ENCODE data around the gene CDX1.

CDX1 gene

DNA sequence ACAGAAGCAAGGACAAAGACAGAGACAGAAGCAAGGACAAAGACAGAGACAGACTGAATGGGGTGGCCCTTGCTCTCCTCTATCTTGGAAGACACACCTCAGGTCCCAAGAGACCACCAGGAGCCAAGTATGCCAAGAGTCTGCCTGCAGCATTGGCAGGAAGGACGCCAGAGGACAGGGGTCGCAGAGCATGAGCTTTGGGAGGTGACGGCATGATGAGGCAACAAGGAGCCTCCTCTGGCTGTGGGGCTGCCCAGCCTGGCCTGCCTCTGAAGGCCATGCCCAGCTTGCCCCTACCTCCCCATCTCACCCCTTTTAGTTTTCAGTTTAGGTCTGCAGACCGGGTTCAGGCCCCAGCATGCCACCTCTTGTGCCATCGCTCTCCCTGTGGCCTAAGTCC is 28.6 kb upstream of the CDX1 start:
- TF ChIP-seq, protein P1, sequence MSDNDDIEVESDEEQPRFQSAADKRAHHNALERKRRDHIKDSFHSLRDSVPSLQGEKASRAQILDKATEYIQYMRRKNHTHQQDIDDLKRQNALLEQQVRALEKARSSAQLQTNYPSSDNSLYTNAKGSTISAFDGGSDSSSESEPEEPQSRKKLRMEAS (IDR thresholded peaks at IDR 0.05; ENCODE audit: low read depth, low read length): no peak
- TF ChIP-seq, protein P2, sequence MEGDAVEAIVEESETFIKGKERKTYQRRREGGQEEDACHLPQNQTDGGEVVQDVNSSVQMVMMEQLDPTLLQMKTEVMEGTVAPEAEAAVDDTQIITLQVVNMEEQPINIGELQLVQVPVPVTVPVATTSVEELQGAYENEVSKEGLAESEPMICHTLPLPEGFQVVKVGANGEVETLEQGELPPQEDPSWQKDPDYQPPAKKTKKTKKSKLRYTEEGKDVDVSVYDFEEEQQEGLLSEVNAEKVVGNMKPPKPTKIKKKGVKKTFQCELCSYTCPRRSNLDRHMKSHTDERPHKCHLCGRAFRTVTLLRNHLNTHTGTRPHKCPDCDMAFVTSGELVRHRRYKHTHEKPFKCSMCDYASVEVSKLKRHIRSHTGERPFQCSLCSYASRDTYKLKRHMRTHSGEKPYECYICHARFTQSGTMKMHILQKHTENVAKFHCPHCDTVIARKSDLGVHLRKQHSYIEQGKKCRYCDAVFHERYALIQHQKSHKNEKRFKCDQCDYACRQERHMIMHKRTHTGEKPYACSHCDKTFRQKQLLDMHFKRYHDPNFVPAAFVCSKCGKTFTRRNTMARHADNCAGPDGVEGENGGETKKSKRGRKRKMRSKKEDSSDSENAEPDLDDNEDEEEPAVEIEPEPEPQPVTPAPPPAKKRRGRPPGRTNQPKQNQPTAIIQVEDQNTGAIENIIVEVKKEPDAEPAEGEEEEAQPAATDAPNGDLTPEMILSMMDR (IDR thresholded peaks at IDR 0.05; ENCODE audit: low read depth, low read length): no peak
- no peak for TF ChIP-seq POLR2A (IDR thresholded peaks at IDR 0.05; ENCODE audit: extremely low read depth, insufficient read length)
- TF ChIP-seq MYC (IDR thresholded peaks at IDR 0.05; ENCODE audit: low read depth, low read length): no peak
- no peak for DNase-seq (ENCODE audit: low read depth)
- no peak overlapping the region for H3K4me3 ChIP-seq (ENCODE audit: low read depth, low read length)

DNA sequence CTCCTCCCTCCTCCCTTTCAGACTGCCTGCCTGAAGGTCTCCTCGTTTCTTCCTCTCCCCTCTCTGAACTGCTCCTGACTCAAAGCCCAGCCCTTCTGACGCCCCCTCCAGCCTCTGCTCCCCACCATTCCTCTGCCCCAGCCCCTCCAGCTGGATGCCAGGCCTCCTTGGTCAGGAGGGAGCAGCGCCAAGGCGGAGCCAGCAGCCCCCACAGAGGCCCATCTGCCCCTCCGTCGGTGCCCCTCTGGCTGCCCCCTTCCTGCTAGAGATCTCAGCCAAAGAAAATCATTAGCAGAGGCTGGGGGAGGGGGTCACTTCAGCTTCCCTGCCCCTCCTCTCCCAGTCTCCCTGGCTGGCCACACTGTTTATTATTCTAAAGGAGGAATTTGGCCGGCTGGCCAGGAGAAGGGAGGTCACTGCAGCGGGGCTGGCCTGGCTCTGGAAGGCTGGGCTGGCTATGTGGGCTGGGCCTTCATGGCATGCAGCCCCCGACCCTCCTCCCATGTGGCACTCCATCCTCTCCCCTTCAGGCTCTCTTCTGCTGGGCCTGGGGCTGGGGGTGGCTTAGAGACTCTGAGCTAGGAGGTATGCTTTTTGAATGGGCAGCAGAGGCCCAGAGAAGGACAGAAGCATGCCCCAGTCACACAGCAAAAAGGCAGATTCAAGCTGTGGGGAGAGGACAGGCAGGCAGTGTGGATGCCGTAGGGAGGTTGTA is 27.9 kb upstream of the CDX1 start:
- DNase-seq (ENCODE audit: low read depth): no peak
- TF ChIP-seq MYC (IDR thresholded peaks at IDR 0.05; ENCODE audit: low read depth, low read length): no peak
- TF ChIP-seq, protein P1 (IDR thresholded peaks at IDR 0.05; ENCODE audit: low read depth, low read length): no peak
- no peak for TF ChIP-seq POLR2A (IDR thresholded peaks at IDR 0.05; ENCODE audit: extremely low read depth, insufficient read length)
- TF ChIP-seq, protein P2 (IDR thresholded peaks at IDR 0.05; ENCODE audit: low read depth, low read length): no peak
- no peak overlapping the region for H3K4me3 ChIP-seq (ENCODE audit: low read depth, low read length)

DNA sequence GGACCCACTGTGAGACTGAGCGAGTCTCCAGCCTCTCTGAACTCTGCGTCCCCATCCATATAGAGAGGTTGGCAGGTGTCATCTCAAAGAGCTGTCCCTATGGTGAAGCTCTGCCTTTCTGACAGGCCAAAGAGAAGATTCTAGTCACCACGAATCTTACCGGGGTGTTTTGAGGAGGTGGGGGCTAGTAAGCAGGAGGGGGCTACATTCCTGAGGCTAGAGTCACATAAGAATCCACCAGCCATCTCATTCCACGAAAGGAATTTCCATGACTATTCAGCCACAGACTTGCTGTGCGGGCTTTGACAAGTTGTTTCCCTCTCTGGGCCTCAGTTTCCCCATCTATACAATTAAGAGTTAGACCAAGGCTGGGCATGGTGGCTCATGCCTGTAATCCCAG is 27.2 kb upstream of the CDX1 start:
- TF ChIP-seq, protein P1 (IDR thresholded peaks at IDR 0.05; ENCODE audit: low read depth, low read length): no peak
- TF ChIP-seq MYC (IDR thresholded peaks at IDR 0.05; ENCODE audit: low read depth, low read length) (no peak), POLR2A (IDR thresholded peaks at IDR 0.05; ENCODE audit: extremely low read depth, insufficient read length) (no peak)
- TF ChIP-seq, protein P2 (IDR thresholded peaks at IDR 0.05; ENCODE audit: low read depth, low read length): no peak
- DNase-seq (ENCODE audit: low read depth): no peak
- H3K4me3 ChIP-seq (ENCODE audit: low read depth, low read length): no peak overlapping the region

DNA sequence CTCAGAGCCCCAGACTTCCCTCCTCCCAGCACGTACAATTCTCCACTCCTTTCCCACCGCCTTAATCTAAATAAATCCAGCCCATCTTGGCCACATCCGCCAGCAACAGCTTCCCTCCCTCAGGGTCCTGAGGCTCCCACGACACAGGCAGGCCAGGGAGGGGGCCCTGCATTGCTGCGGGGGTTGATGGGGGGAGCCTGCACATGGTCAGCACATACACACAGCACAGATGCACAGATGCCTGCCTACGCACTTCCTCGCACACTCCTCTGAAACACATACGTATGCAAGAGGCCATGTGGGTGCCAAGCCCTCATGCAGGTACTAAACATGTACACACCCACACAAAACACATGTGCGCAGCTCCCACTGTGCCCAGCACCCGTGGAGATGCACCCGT is 25.7 kb upstream of the CDX1 start:
- no peak overlapping the region for H3K4me3 ChIP-seq (ENCODE audit: low read depth, low read length)
- peak; percentile 60 for DNase-seq (ENCODE audit: low read depth)
- TF ChIP-seq, protein P2 (IDR thresholded peaks at IDR 0.05; ENCODE audit: low read depth, low read length): no peak
- TF ChIP-seq, protein P1 (IDR thresholded peaks at IDR 0.05; ENCODE audit: low read depth, low read length): 0 out of 2 replicates have a peak, but pooled peaks have one; percentile 17
- TF ChIP-seq POLR2A (IDR thresholded peaks at IDR 0.05; ENCODE audit: extremely low read depth, insufficient read length) (no peak), MYC (IDR thresholded peaks at IDR 0.05; ENCODE audit: low read depth, low read length) (no peak)

DNA sequence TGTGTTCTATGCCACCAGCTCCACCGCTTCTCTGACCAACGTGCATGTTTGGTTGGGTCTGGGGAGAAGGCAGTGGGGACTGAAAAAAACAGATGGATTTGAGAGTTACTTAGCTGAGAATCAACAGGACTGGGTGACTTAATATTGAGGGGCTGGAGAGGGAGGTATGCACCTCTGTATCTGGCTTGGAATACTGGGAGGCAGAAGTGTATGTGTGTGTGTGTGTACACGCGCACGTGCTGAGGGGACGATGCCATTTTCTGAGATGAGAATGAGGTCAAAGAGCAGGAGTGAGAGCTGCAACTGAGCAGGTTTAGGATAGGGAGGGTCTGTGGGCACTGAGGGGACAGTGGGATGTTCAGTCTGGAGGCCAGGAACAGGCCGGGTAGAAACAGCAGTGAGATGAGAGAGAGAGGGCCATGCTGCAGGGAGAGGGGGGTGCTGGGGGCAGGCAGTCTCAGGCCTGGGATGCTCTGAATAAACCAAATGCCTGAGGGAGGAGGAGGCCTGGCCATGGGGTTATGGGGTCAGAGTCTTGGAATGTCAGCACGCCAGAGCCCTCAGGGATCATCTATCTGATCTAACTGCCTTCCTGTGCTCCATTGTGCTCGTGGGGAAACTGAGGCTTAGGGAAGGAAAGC is 24.9 kb upstream of the CDX1 start:
- TF ChIP-seq POLR2A (IDR thresholded peaks at IDR 0.05; ENCODE audit: extremely low read depth, insufficient read length) (no peak), MYC (IDR thresholded peaks at IDR 0.05; ENCODE audit: low read depth, low read length) (no peak)
- TF ChIP-seq, protein P1 (IDR thresholded peaks at IDR 0.05; ENCODE audit: low read depth, low read length): no peak
- TF ChIP-seq, protein P2 (IDR thresholded peaks at IDR 0.05; ENCODE audit: low read depth, low read length): no peak
- no peak for DNase-seq (ENCODE audit: low read depth)
- H3K4me3 ChIP-seq (ENCODE audit: low read depth, low read length): no peak overlapping the region

Data from NB4 (cell line).